Stomach (tissue), 4 donors: ENCODE results near the gene PIPOX.

ENCODE experiments used
- CTCF ChIP-seq, 7 experiments: fragments of 450-650 bp in 4 of 7; fragments of 200-600 bp in 3 of 7; sonication (generic) in 3 of 7; IDR thresholded peaks; one replicate each; pipeline ENCODE4 v1.5.1; 2016 to 2019; ENCODE audit warnings: antibody characterized with exemption in 7 of 7, control low read depth in 2 of 7, mild to moderate bottlenecking in 1 of 7
- POLR2A ChIP-seq, 4 donors: fragments of 450-650 bp; IDR thresholded peaks; one replicate each; pipeline ENCODE4 v1.6.1; 2016; ENCODE audit warnings: antibody characterized with exemption in 4 of 4, control low read depth in 2 of 4, mild to moderate bottlenecking in 1 of 4, moderate library complexity in 1 of 4
- POLR2AphosphoS5 ChIP-seq, 3 donors: sonication (generic); formaldehyde crosslinking; IDR thresholded peaks; one replicate each; pipeline ENCODE4 v1.6.1; 2016; ENCODE audit warnings: antibody characterized with exemption in 3 of 3

GRCh38 chr17:29076722-29077121 lies 33.8 kb downstream of the PIPOX start:
- TF ChIP-seq POLR2A (IDR thresholded peaks at IDR 0.05) (no peak), CTCF (IDR thresholded peaks at IDR 0.05) (no peak), POLR2AphosphoS5 (IDR thresholded peaks at IDR 0.05) (no peak)
